Lower leg skin (tissue), 3 donors: ENCODE results near the gene DTX4.

Source experiments
- POLR2A ChIP-seq, 2 donors: fragments of 450-650 bp; IDR thresholded peaks; one replicate each; pipeline ENCODE4 v1.6.1; 2016 to 2017; ENCODE audit warnings: antibody characterized with exemption in 2 of 2, mild to moderate bottlenecking in 1 of 2, moderate library complexity in 1 of 2
- TF ChIP-seq, protein P1 (sequence below), 3 donors: fragments of 450-650 bp; IDR thresholded peaks; one replicate each; pipeline ENCODE4 v1.5.1; 2016; ENCODE audit warnings: antibody characterized with exemption in 3 of 3, mild to moderate bottlenecking in 3 of 3, moderate library complexity in 2 of 3

DNA sequence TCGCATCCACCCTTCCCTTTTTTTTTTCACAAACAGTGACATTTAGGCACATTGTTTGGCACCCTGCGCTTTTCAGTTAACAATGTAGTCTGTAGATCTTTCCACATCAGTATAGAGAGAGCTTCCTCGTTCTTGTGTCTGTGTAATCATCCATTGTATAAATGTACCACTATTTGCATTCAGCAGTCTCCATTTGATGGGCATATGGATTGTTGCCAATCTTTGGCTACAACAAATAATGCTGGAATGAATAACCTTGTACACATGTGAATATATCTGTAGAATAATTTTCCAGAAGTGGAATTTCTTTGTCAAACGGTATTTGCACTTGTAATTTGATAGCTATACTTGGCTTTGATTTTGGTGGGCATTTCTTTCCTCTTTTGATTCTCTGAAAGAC, 23.7 kb downstream of the DTX4 start:
- TF ChIP-seq, protein P1, sequence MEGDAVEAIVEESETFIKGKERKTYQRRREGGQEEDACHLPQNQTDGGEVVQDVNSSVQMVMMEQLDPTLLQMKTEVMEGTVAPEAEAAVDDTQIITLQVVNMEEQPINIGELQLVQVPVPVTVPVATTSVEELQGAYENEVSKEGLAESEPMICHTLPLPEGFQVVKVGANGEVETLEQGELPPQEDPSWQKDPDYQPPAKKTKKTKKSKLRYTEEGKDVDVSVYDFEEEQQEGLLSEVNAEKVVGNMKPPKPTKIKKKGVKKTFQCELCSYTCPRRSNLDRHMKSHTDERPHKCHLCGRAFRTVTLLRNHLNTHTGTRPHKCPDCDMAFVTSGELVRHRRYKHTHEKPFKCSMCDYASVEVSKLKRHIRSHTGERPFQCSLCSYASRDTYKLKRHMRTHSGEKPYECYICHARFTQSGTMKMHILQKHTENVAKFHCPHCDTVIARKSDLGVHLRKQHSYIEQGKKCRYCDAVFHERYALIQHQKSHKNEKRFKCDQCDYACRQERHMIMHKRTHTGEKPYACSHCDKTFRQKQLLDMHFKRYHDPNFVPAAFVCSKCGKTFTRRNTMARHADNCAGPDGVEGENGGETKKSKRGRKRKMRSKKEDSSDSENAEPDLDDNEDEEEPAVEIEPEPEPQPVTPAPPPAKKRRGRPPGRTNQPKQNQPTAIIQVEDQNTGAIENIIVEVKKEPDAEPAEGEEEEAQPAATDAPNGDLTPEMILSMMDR (IDR thresholded peaks at IDR 0.05), result no peak
- TF ChIP-seq POLR2A (IDR thresholded peaks at IDR 0.05), result no peak
